Activated effector memory CD4-positive, alpha-beta T cell treated with anti-CD3 and anti-CD28 coated beads, Interleukin-2, amount 50 U/mL, for 16 hours (primary cell): Measurements from ENCODE around the gene AVPR2.
A peak's percentile ranks its signal among the peaks of the same experiment; 100 is the strongest.

ENCODE experiments used
- DNase-seq: peaks from one replicate; pipeline ENCODE4 v3.0.0-alpha.2; 2020

AVPR2 gene

GRCh38 chrX:153934148-153934761 is 29.8 kb downstream of the AVPR2 start:
- no peak for DNase-seq

GRCh38 chrX:153934762-153935325 is 30.4 kb downstream of the AVPR2 start, which contains the start of gene NAA10:
TSS of gene NAA10 (minus strand) at chrX:153935037. CDS start at chrX:153934904, 133 bp downstream.
- DNase-seq = peak; percentile 86

- DNase-seq = no peak
These were observed 30.9 kb downstream of the AVPR2 start for GRCh38 chrX:153935326-153935851.

DNA sequence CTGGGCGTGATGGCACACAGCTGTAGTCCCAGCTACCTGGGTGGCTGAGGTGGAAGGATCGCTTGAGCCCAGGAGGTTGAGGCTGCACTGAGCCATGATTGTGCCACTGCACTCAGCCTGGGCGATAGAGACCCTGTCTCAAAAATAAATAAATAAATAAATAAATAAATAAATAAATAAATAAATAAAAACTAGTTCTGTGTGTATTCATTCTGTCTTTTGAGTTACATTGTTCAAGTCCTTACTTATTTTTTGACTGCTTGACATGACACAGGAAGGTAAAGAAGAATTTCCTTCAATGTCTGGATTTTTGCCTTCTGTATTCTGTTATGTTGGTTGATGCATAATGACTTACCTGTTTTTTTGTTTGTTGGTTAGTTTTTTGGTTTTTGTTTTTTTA is 32.6 kb downstream of the AVPR2 start:
- DNase-seq = no peak

DNA sequence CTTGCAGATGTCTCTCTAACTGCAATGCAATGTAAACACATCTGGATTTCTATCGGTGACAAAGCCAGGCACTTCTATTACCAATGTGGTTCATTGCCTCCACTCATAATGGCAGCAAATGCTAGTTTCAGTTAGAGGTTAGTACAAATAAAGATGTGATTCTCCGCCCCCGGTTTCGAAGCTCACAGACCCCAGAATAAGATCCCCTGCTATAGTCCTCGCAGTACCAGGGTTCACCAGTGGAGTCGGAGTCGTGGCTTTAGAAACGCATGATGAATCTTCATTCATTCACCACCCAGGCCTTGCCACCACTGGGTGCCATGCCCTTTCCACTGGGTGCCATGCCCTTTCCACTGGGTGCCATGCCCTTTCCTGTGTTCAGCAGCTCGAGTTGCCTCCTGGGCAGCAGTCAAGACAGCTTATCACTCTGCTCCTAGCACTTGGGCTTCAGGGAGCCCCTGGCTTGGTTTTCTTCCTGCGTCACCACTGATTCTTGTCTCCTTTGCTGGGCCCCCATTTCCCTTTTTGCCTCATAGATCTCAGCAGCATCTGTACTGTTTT is 33.8 kb downstream of the AVPR2 start:
- DNase-seq = no peak

DNA sequence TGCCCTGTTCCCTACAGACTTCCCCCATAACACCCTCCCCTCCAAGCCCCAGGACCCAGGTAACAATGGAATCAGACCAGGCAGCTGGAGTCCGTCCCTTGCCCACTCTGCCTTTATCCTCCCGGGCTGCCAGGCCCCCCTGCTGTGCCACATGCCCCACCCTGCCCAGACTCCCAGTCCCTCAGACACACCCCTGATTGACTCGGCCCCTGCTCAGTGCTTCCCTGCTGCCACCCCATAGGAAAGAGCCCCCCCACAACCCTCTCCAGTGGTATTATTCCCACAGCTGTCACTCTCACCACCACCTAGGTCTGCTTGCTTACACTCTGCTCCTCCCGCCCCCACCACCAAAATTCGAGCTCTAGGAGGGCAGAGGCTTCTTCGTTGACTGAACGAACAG is 35.1 kb downstream of the AVPR2 start:
- DNase-seq = no peak

DNA sequence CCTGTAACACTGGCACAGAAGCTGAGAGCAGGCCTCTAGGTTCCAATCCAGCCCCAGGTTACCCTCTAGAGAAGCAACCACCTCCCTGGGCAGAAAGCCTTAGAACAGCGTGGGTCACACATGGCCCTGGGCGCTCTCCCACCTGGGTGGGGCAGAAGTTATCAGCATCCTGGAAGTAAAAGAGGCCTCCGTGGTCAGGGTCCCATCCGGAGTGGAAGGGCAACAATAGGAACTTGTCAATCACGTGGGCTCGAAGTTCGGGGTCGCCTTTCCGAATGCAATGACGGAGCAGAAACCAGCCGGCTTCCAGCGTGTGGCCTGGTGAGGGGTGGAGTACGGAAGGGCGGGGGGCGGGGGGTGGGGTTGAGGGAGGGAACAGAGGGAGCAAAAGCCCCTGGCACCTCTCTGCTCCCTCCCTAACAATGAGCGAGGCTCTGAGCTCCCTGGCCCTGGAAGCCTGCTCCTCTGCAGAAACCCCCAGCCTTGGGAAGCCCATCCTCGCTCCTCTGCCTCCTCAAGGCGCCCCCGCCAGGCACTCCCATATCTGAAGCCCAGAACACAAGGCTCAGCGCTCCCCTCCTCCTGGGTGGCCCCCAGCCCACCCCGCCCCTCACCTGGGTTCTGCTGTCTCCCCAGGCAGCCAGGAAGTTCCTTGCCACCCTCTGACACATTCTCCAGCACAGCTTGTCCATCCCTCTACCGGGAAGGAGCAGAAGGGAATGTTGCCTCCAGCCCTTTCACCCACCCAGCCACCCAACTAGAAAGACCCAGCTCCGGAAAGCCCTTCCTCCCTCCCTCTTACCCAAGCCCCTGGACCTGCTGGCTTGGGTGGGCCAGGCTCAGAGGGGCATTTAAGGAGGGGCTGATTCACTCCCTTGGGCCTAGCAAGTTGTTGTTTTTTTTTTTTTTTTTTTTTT is 37.1 kb downstream of the AVPR2 start:
- no peak for DNase-seq

DNA sequence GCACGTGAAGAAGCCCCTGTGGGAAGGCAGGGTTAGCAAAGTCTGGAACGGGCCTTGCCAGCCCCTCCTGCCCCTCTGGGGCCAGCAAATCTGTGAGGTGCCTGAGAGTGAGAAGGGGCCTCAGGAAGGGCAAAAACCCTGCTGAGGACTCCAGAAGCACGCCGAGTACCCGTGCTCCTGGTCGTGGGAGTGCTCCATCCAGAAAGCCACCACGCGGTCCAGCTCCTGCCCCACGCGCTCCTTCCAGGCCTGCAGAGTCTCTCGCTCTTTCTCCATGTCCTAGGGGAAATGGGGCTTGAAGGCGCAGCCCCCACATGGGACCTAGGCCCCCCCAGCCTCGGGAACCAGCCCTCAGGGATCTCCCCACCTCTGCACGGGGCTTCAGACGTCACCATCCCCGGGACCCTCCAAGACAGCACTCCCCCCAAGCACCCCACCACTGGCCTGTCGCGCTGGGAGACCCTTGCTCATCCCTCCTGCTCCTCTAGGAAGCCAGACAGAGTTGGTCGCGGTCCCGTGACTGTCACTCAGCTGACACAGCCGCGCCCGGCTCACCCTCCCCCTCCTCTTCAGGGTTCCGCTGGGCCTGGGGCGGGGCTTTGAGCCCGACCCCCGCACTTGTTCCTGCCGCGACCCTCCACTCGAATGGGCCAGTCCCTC is 39.8 kb downstream of the AVPR2 start, which contains the start of gene RENBP:
Gene RENBP, minus strand, starts transcription at position 504 of the 660 bp plus-strand sequence. Its CDS starts 33 bp downstream, at position 471.
- DNase-seq = peak; percentile 79

- DNase-seq = no peak
These were observed 40.3 kb downstream of the AVPR2 start for GRCh38 chrX:153944800-153945150.

GRCh38 chrX:153945956-153946943 is 41.8 kb downstream of the AVPR2 start:
- no peak for DNase-seq

- DNase-seq = peak; percentile 90
These were observed 42.7 kb downstream of the AVPR2 start for GRCh38 chrX:153947009-153947769.

DNA sequence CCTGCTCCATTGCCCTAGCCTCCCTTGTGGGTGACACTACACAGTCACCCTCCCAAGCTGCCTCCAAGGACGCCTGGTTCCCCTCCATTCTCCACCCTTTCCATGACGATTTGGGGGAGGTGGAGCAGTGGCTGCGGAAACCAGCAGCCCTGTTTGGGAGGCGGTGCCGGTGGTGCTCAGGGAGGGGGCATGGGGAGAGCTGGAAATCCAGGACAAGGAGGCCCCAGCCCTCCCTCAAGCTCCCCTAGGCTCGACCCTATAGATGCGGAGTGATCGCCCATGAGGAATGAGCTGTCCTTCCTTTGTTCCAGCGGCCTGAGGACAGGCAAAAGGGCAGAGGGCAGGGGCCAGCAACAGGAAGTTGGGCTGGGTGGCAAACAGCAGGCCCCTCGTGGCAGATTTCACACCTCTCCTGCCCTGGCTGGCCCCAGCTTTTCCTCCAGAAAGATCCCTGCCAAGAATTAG is 43.6 kb downstream of the AVPR2 start:
- no peak for DNase-seq

DNA sequence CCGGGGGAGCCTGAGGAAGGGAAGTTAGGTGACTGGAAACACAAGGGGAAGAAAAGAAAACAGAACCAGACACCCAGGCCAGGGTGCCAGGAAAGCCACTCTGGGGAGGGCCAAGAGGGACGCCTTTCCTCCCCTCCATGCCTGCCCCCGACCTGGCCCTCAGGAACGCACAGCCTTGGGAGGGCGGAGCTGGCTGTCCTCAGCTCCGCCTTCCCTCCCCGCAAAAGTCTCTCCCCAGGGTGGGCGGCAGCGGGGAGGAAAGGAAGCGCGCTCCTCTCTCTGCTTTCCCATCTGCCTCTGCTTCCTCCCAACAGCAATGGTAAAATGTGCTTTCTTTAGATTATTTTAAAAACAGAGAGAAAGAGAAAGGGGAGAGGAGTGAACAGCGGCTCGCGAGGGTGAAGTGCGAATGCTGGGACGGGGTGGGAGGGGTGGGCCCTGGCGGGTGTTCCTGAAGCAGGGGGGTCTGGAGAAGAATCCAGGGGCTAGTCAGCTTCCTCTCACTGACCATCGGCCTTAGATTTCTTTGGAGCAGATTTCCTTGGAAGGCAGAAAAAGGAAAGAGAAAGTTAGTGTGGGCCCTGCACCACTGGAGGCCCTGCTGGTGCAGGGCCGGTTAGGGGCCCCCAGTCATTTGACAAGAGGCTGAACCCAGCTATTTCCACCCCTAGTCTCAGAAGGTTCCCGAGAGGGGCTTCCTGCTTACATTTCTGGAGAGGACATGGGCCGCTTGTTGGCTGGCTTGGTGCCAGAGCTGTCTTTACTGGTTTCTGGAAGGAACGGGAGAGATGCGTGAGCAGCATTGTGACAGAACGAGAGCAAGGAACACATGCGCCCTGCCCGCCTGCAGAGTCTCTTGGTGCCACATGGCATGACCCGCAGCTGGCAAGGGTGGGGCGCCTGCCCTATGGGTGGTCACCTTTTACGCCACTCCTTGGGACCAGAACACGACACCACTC is 44.7 kb downstream of the AVPR2 start:
- DNase-seq = no peak

GRCh38 chrX:153950127-153950526 is 45.7 kb downstream of the AVPR2 start:
- DNase-seq = no peak

- DNase-seq = no peak
These were observed 47.4 kb downstream of the AVPR2 start for GRCh38 chrX:153951683-153952372.

DNA sequence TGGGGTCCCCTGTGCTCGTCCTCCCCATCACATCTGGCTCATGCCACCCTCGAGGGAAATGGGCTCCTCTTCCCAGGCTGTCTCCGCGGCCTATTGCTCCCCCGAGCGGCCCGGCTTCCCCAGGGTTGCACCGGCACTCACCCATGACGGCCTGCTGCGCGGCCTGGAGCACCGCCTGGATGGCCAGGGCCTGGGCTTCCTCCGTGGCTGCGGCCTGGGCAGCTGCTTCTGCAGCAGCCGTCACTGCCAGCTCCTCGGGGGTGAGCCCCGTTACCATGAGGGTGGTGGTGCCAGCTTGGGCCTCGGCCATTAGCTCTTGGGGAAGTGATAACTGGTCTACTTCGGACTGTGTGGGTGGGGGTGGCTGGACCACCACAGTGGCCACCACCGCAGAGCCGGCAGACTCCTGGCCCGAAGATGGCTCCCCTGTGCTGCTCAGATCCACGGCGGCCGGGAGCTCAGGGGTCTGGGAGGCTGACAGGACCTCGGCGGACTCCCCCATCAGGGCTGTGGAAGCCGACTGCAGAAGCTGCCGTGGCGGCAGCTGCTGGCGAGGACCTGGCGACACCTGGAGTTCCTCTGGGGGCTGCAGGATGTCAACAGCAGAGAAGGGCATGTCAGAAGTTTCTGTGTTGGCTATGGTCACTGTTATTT is 48.0 kb downstream of the AVPR2 start:
- DNase-seq = no peak

- peak; percentile 91 for DNase-seq
These were observed 48.9 kb downstream of the AVPR2 start for GRCh38 chrX:153953342-153953830.
